GM21576 (cell line): ENCODE results near the gene NOTUM.
"Not testable (repeated sequence)": the region's sequence is repeated elsewhere in the genome, so short reads cannot be mapped to it uniquely, and the experiment has no call there.

ENCODE experiments used
- ATAC-seq: cut with Tn5 transposase; IDR thresholded peaks from one replicate; pipeline ENCODE4 v1.9.1; 2021; ENCODE audit warnings: mild to moderate bottlenecking, moderate library complexity; ENCODE audit not compliant: unreplicated experiment

NOTUM gene

DNA sequence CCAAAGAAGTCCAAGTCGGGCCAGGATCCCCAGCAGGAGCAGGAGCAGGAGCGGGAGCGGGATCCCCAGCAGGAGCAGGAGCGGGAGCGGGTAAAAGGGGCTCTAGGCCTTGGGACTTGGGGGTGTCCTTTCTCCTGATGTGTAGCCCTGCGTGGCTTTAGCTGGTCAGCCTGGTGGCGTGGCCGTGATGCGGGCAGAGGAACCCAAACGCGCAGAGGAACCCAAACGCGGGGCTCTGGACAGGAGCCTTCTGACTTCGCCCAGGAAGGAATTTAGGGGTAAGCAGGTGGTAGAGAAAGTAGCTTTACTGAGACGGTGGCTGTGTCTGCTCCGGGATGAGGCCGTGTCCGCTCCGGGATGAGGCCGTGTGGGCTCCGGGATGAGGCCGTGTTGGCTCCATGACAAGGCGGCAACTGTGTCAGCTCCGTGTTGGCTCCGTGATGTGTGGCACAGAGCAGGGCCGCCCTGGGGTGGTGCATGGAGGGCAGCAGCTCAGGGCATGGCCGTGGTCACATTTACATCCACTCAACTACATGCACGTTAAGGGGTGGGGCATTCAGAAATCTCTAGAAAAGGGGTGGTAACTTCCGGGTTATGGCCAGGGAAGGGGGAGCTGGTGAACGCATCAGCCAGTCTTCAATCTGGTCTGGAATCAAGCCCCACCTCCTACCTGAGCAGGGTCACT lies 35.9 kb upstream of the NOTUM start:
- ATAC-seq, result no peak

DNA sequence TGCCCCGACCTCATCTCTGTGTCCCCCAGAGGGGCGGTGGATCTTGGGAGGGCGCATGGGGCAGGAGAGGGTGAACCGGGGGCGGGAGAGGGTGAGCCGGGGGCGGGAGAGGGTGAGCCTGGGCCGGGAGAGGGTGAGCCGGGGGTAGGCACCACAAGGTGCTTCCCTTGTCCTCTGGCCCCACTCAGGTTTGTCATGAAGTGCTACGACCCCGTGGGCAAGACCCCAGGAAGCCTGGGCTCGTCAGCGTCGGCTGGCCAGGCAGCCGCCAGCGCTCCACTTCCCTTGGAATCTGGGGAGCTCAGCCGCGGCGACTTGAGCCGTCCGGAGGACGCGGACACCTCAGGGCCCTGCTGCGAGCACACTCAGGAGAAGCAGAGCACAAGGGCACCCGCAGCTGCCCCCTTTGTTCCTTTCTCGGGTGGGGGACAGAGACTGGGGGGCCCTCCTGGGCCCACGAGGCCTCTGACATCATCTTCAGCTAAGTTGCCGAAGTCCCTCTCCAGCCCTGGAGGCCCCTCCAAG lies 35.3 kb upstream of the NOTUM start:
- no peak for ATAC-seq

DNA sequence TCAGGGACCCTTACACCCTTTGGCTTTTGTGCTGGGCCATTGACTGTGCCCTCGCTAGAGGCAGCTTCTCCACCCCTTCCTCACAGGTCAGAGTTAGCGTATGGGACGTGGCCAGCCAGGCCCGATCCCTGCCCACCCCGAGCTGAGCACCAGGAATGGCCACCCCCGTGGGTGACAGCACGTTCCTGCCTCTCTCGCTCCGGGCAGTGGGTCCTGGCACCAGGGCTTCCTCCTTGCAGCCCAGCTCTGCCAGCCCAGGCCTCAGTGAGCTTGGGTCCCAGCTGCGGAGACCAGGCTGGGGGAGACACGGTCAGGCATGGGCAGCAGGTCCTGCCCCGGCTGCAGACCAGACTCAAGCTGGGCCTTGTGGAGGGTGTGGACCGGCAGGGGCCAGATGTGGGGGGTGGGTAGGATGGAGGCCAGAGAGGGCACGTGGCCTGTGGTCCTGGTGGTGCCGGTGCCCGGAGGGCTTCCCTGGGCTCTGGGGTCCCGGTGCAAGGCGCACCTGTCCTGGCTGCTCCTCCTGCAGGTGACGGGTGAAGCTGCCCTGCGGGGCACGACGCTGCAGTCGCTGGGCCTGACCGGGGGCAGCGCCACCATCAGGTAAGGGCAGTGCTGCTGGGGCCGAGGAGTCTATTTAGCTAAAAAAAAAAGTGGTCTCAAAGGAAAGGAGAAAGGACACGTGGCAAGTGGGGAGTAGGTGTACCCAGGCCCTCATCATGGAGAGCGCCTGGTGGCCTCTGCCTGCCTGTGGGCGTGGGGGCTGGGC lies 34.7 kb upstream of the NOTUM start:
- ATAC-seq, result no peak

DNA sequence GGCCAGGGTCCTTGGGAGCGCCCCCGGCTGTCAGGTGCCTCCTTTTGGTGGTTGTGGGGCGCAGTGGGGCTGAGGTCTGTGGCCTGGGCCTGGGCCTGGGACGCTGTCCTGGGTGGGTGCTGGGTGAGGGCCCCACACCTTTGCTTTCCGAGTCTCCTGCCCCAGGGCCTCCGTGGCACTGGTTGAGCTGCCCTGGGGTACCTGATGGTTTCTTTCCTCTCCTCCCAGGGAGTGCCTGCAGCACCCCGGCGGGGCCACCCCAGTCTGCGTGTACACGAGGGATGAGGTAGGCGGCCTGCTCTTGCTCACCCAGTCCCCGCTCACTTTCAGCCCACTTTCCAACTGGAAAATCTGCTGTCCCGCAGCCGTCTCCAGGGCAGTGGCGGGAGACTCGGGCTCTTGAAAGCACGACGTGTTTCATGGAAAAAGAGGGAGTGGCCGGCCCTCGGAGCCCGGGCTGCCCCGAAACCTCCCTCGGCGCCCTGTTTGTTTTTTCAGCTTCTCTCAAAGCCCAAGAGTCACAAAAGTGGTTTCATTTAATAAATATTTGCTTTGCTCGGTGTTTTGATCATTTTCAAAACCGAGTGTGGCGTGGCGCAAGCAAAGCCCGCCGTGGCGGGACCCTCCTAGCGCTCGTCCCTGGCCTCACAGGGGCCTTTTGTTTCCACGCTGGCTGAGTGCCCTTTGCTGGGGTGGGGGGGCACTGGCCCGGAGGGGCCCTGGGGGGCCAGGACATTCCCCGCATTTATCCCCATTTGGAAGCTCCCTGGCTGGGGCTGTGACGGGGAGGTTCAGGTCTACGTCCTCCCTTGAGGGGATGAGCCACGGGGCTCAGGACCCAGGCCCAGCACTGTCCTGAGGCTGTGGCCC lies 33.8 kb upstream of the NOTUM start:
- no peak for ATAC-seq

DNA sequence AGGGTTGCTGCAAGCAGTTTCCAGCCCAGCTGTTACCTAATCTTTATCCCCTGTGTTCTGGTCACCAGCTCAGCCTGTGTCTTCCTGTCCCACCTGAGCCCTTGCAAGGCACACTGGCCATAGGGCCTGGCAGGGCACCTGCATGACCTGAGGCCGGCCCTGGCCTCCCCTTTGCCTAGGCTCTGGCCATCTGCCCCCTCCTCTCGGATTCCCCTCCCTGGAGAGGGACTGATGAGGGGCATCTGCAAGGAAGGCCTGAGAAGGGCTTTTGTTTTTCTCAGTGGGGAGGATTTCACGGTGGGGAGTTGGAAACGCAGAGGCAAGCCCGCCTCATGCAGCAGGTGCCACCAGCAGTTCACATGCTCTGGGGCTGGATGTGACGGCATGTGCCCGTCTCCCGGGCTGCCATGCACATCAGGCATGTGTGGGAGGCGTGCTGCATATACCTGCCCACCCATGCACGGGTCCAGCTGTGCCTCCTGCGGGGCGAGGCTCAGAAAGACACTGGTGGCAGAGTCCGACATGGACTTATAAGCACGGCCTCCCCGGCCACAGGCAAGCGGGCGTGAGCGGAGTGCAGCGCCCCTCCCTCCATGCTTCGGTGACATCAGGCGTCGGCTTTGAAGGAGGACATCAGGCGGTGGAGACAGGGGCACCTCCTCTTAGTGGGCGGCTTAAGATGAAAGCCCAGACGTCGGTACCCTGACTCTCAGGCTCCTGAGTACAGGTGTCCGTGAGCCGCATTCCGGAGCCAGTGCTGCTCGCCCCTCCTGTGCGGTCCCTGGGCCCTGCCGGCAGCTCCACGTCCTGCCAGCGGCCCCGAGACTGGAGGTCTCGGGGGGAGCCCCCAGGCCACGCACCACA lies 33.0 kb upstream of the NOTUM start:
- no peak for ATAC-seq

DNA sequence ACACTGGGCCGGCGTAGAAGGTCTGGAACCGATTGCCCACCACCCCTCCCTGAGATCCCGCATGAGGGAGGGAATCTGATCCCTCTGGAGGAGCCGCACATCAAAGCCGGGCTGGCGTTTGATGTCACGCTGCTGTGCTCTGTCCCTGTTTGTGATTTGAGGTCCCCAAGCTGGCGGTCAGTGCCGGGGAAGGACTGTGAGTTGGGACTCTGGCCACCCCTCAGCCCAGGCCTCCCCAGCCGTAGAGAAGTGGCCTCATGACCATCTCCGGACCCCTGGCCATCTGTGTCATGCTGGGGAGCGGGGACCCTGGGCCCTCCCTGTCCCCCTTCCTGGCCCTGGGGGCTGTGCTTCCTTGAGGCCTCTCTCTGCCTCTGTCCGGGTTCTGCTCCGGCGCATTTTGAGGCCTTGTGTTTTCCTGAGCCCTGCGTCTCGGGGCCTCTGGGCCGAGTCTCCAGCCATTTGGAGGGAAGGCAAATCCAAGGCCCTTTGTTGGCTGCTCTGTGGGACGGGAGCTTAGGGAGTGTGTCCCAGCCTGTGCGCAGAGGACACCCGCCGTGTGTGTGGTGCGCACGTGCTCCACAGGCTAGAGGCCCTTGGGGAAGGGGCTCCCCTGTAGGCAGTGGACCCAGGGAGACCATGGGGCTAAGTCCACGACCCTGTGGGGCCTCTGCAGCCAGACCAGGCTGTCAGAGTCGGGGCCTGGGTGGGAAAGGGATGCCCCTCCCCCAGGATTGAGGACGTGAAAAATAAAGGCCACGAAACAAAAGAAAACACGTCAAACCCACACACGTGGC lies 31.5 kb upstream of the NOTUM start:
- ATAC-seq, result no peak

DNA sequence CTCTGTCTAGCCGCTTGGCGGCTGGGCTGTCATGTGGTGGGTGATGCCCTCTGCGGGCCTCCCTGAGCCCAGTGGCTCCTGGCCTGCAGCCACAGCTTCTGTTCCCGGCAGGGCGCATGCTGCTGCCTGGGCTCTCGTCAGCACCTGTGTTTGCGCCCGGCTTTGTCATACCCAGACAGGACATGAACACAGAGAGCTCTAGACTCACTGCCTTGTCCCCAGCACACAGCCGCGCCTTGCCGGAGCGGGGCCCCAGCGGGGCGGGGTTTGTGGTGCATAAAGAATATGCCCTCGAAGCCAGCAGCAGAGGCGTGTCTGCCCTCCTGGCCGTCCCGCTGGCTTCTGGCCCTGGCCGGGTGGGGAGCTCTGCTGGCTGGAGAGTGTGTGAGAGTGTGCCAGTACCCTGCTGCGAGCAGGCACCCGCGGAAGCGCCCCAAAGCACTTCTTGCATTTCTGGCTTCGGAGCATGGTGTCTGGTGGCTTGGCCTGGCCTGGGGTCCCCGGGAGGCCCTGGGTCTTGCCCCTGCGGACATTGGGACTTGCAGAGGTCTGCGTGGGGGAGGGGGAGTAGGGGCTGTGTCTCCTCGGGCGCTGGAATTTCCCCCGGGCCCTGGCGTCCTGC lies 30.8 kb upstream of the NOTUM start:
- ATAC-seq, result no peak

DNA sequence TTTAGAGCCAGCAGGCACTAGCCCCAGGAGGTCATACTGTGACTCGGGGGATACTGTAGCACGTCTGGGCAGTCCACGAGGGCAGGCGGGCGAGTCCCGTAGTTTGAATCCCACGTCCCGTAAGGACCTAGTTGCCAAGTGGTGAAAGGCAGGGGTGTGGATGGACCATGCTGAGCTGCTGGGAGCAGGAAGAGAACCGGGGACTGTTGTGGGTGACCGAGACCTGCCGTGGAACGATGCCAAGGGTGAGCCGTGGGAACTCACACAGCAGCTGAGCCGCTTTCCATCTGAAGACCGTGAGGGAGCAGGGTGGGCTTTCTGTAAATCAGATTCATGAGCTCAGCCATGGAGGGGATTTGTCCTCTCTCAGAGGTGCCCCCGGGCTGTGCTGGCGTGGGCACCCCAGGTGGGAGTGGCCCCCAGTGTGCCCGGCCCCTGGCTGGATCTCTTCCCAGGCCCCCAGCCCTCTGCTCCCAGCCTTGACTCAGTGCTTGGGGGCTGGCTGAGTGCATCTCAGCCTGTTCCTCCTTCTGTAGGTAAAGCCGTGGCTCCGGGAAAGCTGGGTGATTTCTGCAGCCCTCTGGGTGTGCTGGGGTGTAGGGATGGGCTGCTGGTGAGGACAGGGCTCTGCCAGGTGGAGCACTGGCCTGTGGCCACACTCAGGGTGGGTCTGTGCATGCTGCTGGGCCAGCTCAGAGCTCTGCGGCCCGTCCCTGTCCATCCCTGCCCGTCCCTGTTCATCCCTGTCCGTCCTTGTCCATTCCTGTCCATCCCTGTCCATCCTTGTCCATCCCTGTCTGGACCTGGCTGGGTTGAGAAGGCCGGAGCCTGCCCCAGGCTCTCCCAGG lies 30.1 kb upstream of the NOTUM start:
- no peak for ATAC-seq

DNA sequence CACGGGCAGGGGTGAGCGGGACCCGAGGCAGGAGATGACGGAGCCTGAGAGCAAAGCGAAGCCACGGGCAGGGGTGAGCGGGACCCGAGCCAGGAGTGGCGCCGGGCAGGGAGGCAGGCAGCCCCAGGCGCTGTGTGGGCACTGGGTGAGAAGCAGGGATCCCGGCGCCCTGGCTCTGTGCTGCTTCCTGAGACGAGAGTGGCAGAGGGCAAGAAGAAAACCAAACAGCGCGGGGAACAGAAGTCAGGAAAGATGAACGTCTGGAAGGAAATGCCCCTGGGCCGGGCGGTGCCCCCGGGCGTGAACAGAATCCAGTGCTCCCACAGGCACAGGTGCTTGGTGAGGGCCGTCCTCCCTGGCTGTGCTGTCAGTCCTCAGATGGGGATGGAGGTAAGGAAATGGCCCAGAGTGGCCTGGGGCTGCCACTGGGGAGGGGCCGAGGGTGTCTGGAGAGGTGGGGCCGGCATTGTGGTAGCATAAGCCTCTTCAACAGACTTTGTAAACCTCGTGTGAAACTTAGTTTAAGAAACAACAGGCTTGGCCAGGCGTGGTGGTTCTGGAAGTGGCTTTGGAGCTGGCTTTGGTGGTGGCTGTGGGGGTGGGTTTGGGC lies 26.3 kb upstream of the NOTUM start:
- no peak for ATAC-seq

DNA sequence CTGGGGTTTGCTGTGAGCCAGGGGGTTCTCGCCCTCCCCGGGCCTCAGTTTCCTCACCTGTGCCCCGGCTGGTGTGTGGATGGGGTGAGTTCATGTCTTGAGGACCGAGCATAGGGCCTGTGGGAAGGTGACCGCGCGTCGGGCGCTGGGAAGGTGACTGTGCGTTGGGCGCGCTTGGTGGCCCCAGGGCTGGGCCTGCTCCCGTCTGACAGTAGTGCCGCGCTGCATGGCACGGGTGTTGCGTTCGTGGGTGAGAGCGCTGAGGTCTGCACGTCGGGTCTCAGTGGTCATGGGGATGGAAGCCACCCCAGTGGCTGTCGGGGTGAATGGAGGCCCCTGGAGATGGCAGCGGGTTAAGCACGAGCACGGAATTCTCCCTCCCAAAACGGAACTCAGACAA lies 25.6 kb upstream of the NOTUM start:
- ATAC-seq, result no peak

DNA sequence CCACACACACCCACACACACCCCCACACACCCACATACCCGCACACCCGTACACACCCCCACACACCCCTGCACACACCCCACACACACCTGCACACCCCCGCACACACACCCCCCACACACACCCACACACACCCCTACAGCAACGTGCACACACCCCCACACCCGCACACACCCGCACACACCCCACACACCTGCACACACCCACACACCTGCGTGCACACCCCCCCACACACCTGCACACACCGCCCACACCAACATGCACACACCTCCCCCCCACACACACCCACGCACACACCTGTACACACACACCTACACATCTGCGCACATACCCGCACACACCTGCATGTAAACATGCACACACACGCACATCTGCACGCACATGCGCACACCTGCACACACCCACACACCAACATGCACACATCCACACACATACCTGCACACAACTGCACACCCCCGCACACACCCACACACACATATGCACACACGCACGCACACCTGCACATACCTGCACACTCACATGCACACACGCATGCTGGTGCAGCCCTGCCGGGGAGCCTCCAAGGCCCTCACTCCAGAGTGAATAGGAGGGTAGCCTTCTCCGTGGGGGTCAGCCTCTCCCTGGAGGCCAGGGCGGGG lies 23.9 kb upstream of the NOTUM start:
- ATAC-seq, result no peak

DNA sequence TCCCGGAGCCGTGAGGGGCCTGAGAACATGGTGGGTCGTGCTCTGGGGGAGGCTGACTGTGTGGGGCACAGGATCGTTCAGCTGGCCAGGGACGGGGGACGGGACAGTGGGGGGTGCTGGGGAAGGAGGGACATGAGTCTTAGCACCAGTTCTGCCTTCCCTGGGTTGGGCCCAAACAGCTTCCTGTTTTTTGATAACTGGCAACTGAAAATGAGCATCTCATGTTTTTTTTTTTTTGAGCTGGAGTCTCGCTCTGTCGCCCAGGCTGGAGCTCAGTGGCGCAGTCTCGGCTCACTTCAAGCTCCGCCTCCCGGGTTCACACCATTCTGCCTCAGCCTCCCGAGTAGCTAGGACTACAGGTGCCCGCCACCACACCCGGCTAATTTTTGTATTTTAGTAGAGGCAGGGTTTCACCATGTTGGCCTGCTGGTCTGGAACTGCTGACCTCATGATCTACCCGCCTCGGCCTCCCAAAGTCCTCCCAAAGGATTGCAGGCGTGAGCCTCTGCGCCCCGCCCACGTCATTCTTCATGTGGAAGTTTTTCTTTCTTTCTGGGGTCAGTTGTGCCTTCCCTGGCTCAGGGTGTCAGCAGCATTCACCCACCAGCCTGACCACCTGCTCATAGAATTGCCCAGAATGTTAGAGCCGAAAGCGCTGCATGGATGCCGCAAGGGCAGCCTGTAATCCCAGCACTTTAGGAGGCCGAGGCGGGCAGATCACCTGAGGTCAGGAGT lies 22.8 kb upstream of the NOTUM start:
- no peak for ATAC-seq

DNA sequence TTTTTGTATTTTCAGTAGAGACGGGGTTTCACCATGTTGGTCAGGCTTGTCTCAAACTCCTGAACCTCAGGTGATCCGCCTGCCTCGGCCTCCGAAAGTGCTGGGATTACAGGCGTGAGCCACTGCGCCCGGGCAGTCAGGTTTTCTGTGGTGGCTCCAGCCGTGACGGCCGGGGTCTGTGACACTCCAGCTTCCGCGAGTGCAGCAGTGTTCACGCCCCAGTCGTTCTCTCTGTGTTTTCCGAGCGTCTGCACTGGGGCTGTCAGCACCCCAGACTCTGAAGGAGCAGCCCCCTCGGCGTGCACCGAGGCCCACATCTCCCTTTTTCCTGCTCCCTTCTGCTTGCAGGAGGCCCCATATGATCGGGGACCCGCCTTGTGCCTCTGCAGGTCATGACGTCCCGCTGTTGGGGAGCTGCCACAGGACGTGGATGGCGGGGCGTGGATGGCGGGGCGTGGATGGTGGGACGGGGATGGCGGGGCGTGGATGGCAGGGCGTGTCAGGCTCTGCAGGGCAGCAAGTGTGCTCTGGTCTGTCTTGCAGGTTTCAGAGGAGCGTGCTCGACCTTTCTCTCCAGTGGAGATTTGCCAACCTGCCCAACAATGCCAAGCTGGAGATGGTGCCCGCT lies 22.1 kb upstream of the NOTUM start:
- no peak for ATAC-seq

DNA sequence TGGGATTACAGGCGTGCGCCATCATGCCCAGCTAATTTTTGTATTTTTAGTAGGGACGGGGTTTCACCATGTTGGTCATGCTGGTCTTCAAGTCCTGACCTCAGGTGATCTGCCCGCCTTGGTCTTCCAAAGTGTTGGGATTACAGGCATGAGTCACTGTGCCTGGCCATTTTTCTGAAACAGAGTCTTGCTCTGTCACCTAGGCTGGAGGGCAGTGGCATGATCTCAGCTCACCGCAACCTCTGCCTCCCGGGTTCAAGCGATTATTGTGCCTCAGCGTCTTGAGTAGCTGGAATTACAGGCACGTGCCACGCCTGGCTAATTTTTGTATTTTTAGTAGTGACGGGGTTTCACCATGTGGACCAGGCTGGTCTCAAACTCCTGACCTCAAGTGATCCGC lies 20.5 kb upstream of the NOTUM start:
- not testable (repeated sequence) for ATAC-seq

DNA sequence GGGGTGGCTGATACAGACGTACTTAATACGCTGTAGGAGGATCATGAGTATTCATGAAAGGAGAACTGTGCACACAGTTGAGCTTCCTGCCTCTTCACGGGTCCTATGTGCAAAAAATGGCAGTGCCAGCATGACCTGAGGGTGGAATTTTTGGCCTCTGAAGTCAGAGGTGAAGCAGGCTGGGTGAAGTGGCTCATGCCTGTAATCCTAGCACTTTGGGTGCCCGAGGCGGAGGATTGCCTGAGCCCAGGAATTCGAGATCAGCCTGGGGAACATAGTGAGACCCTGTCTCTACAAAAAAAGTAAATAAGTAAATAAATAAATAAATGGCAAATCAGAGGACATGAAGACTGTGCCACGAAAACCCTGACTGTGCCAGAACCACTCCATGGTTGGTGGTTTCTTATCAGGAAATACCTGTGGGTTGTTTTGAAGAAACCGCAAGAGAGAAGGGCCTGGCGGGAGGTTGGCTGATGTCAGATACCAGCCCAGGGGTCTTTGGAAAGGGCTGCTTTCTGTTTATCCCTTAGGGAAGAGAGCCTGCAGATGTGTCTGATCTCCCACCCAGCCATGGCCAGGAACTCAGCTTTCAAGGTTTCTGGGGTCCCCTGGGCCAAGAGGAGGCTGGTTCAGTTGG lies 19.8 kb upstream of the NOTUM start:
- no peak for ATAC-seq

DNA sequence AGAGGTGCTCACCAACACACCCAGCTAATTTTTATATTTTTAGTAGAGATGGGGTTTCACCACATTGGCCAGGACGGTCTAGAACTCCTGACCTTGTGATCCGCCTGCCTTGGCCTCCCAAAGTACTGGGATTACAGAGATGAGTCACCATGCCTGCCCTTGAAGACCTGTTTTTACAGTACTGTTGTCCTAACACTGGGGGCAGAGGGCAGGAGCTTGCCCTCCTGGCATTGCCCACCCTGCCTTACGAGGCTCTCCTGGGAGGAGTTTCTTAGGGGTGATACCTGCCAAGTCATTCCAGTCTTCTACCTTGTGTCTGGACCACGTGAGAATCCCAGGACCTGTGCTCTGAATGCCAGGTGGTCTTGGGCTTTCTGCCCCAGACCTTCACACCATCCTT lies 19.1 kb upstream of the NOTUM start:
- ATAC-seq, result no peak
